ENCODE results near the gene RABGAP1L.
"Not testable (repeated sequence)": the region's sequence is repeated elsewhere in the genome, so short reads cannot be mapped to it uniquely, and the experiment has no call there.

RABGAP1L gene

DNA sequence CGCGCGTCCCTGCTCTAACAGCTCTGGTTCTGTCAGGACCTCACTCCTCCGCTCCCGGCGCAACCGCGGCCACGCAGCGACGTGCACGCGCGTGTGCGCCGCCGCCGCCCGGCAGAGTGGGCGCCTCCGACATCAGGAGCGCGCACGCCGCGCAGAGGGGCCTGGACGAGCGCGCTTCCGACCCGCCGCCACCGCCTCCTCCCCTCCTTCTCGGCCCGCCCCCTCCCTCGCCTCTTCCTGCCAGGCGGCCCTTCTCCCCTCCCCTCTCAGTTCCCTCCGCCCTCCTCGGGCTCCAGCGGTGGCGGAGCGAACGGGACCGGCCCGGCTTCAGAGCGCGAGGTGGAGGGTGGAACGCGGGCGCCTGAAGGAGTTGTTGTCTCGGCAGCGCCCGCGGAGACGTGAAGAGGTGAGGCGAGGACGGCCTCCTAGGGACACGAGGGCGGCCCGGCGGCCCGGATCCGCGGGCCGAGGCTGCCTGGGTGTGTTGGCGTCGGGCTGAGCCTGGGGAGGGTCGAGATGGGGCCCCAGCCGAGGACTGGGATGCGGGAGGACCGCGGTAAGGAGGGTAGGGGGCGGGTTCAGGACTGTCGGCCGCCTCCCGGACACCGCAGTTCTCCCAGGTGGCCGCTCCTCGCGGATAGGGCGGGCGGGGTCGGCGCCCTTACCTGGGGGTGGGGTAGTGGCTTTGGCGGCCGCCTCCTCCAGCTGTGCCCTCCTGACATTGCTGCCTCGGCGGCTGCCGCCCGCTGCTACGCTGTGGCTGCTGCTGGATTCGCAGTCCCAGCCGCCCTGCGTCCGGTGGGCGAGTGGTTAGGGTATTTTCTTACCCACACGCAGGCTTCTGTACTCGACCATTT lies at the start of gene RABGAP1L:
Gene RABGAP1L (plus strand): TSS at position 269 of the 857 bp plus-strand sequence.
- peak; percentile 34 to 97 (median 88) for DNase-seq

DNA sequence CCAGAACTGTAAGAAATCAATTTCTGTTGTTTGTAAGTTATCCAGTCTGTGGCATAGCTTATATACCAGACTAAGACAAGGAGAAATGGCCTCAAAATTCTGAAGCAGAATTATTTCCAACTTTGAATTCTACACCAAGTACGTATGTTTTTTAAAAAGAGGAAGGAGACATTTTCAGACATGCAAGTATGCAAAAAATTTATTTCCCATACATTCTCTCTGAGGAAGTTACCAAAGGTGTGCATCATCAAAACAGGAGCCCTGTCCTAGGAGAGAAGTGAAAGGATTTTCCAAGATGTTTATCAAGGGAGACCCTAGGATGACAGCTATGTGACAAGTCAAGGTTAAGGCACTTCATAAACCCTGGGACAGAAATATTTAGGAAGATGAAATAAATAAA lies 49.3 kb upstream of the RABGAP1L start:
- no peak for DNase-seq

DNA sequence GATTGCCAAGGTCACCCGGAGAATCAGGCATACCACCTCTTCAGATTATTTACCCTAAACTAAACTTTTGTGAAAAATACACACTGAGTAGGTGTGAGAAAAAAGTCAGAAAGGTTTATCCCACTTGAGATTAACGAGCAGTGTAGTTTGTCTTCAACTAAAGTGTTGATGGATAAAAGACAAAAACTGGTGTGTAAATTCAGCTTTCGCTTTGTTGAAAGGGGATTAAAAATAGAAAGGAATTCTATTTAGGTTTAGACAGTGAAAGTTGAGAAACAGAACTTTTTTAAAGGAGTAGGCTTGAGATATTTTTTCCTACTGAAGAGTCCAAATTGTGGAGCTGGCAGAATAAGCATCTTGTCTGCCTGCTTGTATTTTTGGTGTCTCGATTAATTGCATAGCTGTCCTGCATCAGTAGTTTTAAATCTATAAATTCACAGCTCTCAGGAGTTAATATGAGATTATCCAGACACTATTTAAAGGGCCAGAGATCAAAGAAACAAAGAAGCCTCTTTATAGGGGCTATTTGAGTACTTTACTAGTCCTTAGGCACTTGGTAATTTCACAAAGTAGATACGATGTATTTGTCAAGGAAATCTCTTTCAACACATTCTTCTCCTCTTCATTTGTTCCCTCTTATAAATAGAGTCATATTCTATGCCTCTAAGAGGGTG lies 46.7 kb upstream of the RABGAP1L start:
- DNase-seq = no peak

DNA sequence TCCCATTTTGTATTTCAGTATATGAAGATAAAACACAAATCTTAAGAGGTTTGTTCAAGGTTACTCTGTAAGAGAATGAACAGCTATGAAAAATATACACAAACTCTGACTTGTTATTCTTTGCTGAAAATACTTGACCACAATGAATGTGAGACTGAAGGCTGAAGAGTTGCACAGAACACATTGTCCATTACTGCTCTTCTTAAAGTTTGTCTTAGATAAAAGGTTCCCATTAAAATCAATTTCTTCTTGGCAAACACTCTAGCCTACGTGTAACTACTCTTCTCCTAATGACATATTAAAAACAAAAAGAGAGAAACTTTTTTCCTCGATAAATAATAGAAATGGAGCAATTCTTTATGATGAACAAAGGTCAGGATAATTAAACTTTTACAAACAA lies 45.2 kb upstream of the RABGAP1L start:
- no peak for DNase-seq

DNA sequence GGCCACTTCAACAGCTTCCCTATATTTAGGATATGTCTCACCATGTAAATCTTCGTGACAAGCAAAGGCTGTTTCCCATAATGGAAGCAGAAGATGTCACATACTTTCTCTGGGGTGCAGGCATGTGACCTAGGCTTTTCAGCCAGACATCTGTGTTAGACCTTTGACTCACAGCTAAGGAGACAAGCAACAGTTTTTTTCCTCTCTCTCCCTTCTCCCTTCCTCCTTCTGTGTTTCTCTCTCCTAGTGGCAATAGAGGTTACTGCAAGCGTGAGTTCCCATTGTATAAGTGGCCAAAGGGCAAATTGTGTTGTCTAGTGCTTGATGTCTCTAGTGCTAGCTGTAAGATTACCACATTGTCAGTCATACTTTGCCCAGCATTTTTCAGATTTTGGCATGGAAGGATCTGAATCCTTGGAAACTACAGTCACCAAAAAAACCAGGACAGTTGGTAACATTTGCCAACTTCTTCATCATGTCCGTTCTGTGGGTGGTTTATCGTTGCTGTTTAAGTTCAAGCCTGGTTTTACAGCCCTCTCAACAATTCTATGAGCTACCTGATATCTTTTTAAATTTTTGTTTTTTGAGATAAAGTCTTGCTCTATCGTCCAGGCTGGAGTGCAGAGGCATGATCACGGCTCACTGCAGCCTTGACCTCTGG lies 44.4 kb upstream of the RABGAP1L start:
- DNase-seq = peak in 1 of 56 donors; percentile 3

DNA sequence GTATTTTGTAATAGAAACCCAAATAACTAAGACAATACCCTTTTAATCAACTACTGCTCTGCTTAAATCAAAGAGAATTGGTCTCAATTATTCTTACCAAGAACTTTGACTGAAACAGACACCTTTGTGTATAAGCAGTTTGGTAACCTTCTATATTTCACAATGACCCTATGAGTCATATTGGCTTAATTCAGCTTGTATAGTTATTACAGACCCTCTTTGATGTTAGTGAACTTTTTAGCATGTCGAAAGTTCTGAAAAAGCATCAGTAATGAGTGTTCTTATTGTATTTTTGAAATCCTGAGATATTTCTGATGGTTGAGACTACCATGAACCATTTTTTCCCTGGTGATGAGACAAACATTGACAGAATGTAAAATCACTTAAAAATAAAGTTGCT lies 43.3 kb upstream of the RABGAP1L start:
- DNase-seq = no peak

DNA sequence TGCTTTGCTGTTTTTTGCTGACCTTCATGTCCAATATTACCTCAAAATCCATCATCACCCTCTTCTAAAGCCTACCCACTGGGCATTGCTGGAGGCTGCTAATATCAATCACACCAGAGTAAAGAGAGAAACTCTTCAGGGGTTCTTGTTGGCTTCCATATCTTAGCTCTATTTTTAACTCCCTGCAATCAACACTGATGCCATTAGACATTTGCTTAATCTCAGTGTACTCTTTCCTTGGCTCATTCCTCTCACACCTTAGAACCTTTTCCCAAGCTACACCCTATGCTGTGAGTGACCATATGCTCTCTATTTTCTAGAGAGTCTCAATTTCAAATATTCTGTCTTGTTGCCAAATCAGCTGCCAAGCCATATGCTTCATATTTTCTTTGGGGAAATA lies 40.6 kb upstream of the RABGAP1L start:
- DNase-seq = no peak

DNA sequence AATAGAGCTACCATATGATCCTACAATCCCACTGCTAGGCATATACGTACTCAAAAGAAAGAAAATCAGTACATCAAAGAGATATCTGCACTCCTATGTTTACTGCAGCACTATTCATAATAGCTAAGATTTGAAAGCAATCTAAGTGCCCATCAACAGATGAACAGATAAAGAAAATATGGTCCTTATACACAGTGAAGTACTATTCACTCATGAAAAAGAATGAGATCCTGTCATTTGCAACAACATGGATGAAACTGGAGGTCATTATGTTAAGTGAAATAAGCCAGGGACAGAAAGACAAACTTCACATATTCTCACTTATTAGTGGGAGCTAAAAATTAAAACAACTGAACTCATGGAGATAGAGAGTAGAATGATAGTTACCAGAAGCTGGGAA lies 37.0 kb upstream of the RABGAP1L start:
- not testable (repeated sequence) for DNase-seq

DNA sequence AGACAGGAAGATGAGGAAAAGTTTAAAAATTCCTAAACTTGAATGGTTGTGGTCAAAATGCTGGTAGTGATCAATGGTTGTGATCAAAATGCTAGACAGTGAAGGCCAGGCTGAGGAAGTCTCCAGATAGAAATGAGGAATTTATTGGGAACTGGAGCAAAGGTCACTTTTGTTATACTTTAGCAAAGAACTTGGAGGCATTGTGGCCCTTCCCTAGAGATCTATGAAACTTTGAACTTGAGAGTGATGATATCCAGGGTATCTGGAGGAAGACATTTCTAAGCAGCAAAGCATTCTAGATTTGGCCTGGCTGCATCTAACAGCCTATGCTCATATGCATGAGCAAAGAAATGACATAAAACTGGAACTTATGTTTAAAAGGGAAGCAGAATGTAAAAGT lies 35.5 kb upstream of the RABGAP1L start:
- no peak for DNase-seq

DNA sequence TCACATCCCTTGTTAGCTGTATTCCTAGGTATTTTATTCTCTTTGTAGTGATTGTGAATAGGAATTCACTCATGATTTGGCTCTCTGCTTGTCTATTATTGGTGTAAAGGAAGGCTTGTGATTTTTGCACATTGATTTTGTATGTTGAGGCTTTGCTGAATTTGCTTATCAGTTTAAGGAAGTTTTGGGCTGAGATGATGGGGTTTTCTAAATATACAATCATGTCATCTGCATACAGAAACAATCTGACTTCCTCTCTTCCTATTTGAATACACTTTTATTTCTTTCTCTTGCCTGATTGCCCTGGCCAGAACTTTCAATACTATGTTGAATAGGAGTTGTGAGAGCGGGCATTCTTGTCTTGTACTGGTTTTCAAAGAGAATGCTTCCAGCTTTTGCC lies 32.1 kb upstream of the RABGAP1L start:
- not testable (repeated sequence) for DNase-seq

DNA sequence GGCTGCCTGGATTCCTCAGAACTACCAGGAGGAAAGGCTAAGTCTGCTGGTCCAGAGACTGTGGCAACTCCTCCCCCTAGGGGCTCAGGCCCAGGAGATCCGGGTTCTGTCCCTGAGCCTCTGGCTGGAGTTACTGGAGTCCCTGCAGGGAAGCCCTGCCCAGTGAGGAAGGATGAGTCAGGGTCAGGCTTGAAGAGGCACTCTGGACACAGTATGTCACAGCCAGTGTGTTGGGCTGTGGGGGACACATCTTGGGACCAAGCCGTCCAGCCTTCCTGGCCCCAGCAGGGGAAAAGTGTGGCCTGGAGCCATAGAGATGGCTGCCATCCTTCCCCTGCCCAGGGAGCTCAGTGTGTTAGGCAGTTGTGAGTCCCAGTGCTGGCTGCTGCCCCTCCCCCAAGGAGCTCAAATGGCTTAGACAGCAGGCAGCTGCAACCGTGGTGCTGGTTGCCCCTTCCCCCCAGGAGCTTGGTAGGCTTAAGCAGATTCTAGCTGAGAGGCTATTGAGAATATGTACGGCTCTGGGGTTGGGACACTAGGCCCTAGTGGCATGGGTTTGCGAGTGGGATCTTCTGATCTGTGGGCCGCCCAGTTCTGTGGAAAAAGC lies 28.2 kb upstream of the RABGAP1L start:
- DNase-seq = no peak

DNA sequence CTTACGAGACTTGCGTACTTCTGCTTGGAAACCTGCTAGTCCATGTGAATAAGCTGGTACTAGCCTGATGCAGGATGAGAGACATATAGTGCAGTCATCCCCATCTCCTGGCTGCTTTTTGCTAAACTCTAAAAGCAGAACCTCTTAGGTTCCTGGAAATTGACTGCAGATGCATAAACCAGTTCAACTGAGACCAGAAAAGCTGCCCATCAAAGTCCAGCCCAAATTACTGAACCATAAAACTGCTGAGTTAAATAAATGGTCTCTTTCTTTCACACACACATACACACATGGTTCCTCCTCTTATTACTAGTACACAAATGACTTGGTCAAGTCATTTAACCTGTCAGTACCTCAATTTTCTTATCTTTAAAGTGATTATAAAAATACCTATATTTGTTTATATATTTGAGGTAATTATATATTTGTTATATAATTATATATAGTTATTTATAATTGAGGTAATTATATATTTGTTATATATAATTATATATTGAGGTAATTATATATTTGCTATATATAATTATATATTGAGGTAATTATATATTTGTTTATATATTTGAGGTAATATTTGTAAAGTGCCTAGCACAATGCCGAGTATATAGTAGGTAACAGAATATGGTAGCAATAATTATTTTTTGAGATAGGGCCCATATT lies 25.2 kb upstream of the RABGAP1L start:
- DNase-seq = no peak

DNA sequence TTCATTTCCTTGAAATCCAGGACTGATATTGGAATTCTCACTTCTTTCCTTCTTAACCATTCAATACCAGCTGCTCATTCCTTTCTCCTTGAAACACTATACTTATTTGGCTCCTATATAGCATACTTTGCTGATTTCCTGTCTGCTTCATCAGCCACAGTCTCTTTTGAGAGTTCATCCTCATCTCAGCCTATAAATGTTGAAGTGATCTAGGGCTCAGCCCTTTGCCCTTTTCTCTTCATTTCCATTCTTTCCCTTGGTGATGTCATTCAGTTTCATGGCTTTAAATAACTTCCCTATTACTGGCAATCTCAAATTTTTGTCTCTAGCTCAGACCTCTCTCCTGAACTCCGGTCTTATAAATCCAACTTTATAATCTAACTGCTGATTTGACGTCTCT lies 24.1 kb upstream of the RABGAP1L start:
- DNase-seq = no peak

DNA sequence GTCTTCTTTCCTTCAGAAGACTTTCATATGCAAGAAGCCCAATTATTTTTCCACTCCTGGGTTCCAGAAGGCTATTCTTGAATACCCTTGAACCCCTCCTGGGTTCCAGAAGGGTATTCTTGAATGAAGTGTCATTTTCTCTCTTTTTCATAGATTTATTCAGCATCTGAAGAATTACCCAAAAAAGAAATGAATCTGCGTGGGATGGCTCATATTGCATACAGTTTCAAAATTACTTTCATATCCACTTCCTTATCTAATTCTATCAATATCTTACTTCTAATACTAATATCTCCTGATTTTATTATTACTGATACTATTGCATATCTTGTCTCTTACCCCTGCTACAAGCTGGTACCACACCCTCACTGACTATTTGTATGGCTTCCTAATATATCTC lies 22.6 kb upstream of the RABGAP1L start:
- DNase-seq = no peak

DNA sequence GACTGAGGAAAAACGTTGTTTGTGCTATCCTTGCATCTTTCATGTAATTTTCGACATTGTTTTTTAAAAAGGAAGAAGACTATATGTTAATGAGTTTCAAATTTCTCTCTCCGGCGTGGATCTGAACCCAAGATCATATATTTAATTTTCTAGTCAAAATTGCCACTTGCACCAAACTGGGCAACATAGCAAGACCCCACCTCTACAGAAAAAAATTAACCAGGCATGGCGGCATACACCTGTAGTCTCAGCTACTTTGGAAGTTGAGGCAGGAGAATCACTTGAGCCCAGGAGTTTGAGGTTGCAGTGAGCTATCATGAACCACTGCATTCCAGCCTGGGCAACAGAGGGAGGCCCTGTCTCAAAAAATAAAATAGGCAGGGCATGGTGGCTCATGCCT lies 16.5 kb upstream of the RABGAP1L start:
- no peak for DNase-seq

DNA sequence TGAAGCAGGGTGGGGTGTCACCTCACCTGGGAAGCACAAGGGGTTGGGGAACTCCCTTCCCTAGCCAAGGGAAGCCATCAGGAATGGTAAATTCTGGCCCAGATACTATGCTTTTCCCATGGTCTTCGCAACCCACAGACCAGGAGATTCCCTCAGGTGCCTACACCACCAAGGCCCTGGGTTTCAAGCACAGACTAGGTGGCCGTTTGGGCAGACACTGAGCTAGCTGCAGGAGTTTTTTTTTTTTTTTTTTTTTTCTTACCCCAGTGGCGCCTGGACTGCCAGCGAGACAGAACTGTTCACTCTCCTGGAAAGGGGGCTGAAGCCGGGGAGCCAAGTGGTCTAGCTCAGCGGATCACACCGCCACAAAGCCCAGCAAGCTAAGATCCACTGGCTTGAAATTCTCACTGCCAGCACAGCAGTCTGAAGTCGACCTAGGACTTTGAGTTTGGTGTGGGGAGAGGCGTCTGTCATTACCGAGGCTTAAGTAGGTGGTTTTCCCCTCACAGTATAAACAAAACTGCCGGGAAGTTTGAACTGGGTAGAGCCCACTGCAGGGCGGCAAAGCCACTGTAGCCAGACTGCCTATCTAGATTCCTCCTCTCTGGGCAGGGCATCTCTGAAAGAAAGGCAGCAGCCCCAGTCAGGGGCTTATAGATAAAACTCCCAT lies 15.5 kb upstream of the RABGAP1L start:
- not testable (repeated sequence) for DNase-seq

DNA sequence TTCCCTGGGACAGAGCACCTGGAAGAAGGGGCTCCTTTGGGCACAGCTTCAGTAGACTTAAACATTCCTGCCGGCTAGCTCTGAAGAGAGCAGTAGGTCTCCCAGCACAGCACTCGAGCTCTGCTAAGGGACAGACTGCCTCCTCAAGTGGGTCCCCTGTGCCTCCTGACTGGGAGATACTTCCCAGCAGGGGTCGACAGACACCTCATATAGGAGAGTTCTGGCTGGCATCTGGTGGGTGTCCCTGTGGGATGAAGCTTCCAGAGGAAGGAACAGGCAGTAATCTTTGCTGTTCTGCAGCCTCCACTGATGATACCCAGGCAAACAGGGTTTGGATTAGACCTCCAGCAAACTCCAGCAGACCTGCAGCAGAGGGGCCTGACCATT lies 14.9 kb upstream of the RABGAP1L start:
- DNase-seq = not testable (repeated sequence)

DNA sequence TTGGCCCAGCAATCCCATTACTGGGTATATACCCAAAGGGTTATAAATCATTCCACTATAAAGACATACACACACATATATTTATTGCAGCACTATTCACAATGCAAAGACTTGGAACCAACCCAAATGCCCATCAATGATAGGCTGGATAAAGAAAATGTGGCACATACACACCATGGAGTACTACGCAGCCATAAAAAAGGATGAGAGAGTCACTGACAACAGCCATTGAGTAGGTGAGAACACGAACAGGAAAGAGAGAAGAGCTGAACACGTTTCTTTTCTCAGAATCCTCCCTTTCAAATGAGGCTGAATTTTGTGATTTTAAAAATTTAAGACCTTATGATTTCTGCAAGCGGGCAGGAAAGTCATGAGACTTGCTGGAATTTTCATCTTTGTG lies 10.1 kb upstream of the RABGAP1L start:
- DNase-seq = no peak

DNA sequence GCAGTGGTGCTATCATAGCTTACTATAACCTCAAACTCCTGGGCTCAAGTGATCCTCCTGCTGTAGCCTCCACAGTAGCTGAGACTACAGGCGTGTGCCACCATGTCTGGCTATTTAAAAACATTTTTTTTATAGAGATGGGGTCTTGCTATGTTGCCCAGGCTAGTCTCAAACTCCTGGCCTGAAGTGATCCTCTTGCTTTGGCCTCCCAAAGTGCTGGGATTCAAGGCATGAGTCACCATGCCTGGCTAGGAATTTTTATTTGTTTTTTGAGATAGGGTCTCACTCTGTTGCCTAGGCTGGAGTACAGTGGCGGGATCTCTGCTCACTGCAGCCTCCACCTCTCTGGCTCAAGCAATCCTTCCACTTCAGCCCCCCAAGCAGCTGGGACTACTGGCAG lies 8.8 kb upstream of the RABGAP1L start:
- no peak for DNase-seq

DNA sequence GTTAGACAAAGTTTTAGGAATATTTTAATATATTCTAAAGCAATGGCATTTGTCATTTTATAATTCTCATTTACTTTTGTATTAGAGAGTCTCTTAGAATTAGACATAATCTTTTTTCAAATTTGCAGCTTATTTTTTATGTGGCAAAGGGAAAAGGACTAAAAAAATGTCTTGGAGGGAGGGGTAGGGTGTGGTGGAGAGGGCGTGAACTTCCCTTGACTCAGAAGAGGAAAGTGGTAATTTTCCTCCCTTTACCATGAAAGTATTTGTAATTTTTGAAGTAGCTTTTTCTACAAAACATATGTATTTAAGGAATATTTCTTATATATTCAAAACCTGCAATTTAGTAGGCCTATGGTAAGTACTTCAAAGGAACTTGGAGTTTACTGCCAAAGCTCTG lies 6.9 kb upstream of the RABGAP1L start:
- DNase-seq = no peak
